Fibroblast of lung (primary cell): Measurements from ENCODE around the gene DCAF17. TPM values are rescaled to one million over a fixed set of nuclear protein-coding genes. Genes with fewer than 3 reads are reported as not detected.

ENCODE experiments used
- DNase-seq, 2 donors: peaks; one replicate each; pipeline versions ENCODE4 v3.0.0 to v3.0.0-alpha.2; 2010; ENCODE audit warnings: low read depth in 2 of 2
- H2AFZ ChIP-seq: 2 replicates; pipeline ENCODE4 v1.5.1; 2012; ENCODE audit warnings: low read length, control low read depth, inconsistent platforms
- H3K27ac ChIP-seq: 2 replicates; pipeline ENCODE4 v1.5.1; 2011; ENCODE audit warnings: low read length, control low read depth; ENCODE audit not compliant: insufficient read depth
- H3K27me3 ChIP-seq: 2 replicates; pipeline ENCODE4 v1.5.1; 2011; ENCODE audit warnings: mild to moderate bottlenecking, low read length; ENCODE audit not compliant: control insufficient read depth, insufficient read depth
- H3K36me3 ChIP-seq: 2 replicates; pipeline ENCODE4 v1.5.1; 2011; ENCODE audit warnings: low read length; ENCODE audit not compliant: control insufficient read depth, insufficient read depth
- H3K4me1 ChIP-seq: 2 replicates; pipeline ENCODE4 v1.5.1; 2011; ENCODE audit warnings: low read length; ENCODE audit not compliant: control insufficient read depth, insufficient read depth; ENCODE audit errors: extremely low read depth
- H3K4me2 ChIP-seq: 2 replicates; pipeline ENCODE4 v1.5.1; 2011; ENCODE audit warnings: low read length, control low read depth; ENCODE audit not compliant: insufficient read depth; ENCODE audit errors: extremely low read depth
- H3K4me3 ChIP-seq, 4 experiments: fragments of 200-600 bp in 1 of 4; sonication (generic) in 1 of 4; replicated peaks in 1 of 4; 2 replicates each; pipeline ENCODE4 v1.5.1; 2011 to 2016; ENCODE audit warnings: low read length in 4 of 4, low read depth in 3 of 4, mild to moderate bottlenecking in 3 of 4, control low read depth in 2 of 4, inconsistent platforms in 1 of 4, mixed read lengths in 1 of 4; ENCODE audit not compliant: insufficient read depth in 1 of 4; ENCODE audit errors: control extremely low read depth in 1 of 4
- H3K79me2 ChIP-seq: 2 replicates; pipeline ENCODE4 v1.5.1; 2012; ENCODE audit warnings: mild to moderate bottlenecking, low read length, inconsistent platforms; ENCODE audit not compliant: control insufficient read depth, insufficient read depth
- H3K9ac ChIP-seq: 2 replicates; pipeline ENCODE4 v1.5.1; 2011; ENCODE audit warnings: mild to moderate bottlenecking, low read length, control low read depth; ENCODE audit not compliant: insufficient read depth
- H3K9me3 ChIP-seq: 2 replicates; pipeline ENCODE4 v1.5.1; 2012; ENCODE audit warnings: low read depth, low read length; ENCODE audit not compliant: control insufficient read depth, insufficient read depth
- H4K20me1 ChIP-seq: 2 replicates; pipeline ENCODE4 v1.5.1; 2011; ENCODE audit warnings: low read length; ENCODE audit not compliant: control insufficient read depth, insufficient read depth; ENCODE audit errors: extremely low read depth
- EZH2 ChIP-seq: IDR thresholded peaks from 2 replicates; pipeline ENCODE4 v1.5.1; 2012; ENCODE audit warnings: low read length, control low read depth, mild to moderate bottlenecking; ENCODE audit errors: missing control alignments
- polyA plus RNA-seq, 2 donors: library from polyadenylated mRNA; depleted of rRNA in 1 of 2; stranded (reverse) in 1 of 2; unstranded in 1 of 2; fragments of >200 nt; gene quantifications; 2 replicates each; pipeline ENCODE4 v1.2.1, GENCODE V29; 2011 to 2012; ENCODE audit warnings: missing spikeins in 1 of 2
- total RNA-seq: library from RNA; depleted of rRNA; stranded (reverse); fragments of >200 nt; gene quantifications from 2 replicates; pipeline ENCODE4 v1.2.1, GENCODE V29; 2014
- TF ChIP-seq, protein P1 (sequence below), 2 donors: IDR thresholded peaks in 1 of 2; conservative IDR thresholded peaks in 1 of 2; 1 replicate in 1 of 2; 2 replicates in 1 of 2; pipeline ENCODE4 v1.5.1; 2011 to 2012; ENCODE audit warnings: low read length in 2 of 2, control low read depth in 1 of 2, inconsistent platforms in 1 of 2, low read depth in 1 of 2, mild to moderate bottlenecking in 1 of 2

DCAF17 gene
- total and polyA plus RNA-seq, 2 donors (not counting 1 experiment from before 2014, with no cell fraction given) = 10.2 to 30.6 TPM

DNA sequence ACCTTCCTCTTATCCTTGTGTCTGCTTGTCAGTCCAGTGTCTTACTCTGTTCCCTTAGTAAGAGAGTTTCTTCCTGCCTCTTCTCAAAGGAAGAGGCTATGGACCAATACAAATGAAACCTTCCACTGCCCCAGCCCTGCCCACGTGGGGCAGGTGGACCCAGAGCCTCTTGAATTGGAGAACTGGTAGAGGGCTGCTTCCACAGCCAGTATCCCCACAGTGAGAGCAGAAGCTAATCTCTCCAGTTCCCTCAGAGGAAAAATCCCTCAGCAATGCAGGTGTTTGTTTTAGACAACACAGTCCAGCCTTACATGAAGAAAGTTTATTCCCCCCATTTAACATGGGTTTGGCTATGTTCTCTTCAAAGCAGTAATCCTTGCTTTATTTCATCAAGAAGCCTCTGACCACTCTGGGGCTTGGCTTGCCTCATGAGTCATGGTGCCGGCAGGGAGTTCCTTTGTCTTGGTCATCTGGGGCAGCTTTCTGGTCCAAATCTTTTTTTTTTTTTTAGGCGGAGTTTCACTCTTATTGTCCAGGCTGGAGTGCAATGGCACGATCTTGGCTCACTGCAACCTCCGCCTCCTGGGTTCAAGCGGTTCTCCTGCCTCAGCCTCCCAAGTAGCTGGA is 81.8 kb downstream of the DCAF17 start:
- TF ChIP-seq EZH2 = no peak
- TF ChIP-seq, protein P1, sequence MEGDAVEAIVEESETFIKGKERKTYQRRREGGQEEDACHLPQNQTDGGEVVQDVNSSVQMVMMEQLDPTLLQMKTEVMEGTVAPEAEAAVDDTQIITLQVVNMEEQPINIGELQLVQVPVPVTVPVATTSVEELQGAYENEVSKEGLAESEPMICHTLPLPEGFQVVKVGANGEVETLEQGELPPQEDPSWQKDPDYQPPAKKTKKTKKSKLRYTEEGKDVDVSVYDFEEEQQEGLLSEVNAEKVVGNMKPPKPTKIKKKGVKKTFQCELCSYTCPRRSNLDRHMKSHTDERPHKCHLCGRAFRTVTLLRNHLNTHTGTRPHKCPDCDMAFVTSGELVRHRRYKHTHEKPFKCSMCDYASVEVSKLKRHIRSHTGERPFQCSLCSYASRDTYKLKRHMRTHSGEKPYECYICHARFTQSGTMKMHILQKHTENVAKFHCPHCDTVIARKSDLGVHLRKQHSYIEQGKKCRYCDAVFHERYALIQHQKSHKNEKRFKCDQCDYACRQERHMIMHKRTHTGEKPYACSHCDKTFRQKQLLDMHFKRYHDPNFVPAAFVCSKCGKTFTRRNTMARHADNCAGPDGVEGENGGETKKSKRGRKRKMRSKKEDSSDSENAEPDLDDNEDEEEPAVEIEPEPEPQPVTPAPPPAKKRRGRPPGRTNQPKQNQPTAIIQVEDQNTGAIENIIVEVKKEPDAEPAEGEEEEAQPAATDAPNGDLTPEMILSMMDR (conservative IDR thresholded peaks at IDR 0.05 in 1 of 2, IDR thresholded peaks at IDR 0.05 in 1 of 2; ENCODE audit: low read depth in 1 of 2, low read length in 2 of 2) = no peak
- Histone ChIP-seq H3K4me1 (no peaks in the 10 kb centered on the region), H3K9ac (no peak overlapping the region), H3K27me3 (no peaks in the 10 kb centered on the region), H3K9me3 (no peaks in the 10 kb centered on the region), H3K4me2 (no peak overlapping the region), H3K36me3 (no peaks in the 10 kb centered on the region), H3K4me3 (no peak overlapping the region), H3K27ac (no peak overlapping the region), H4K20me1 (no peaks in the 10 kb centered on the region), H2AFZ (no peak overlapping the region), H3K79me2 (no peaks in the 10 kb centered on the region)
- peak; percentile 65 to 81 for DNase-seq

DNA sequence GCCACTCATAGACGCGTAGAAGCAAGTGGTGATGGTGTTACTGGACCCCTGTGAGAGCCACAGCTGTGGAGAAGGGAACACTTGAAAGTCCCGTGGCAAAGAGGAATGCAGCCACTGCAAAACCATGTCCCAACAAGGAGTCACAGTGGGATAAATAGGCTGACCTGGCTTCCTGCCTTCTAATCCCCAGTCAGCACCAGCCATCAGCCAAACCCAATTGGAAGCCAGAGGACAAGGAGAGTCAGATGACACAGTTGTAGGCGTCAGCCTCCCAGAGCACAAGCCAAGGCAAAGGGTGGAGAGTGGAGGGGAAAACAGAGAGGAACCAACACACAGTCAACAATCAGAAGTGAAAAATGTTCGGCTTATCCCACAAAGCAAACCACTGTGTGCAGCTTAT is 82.8 kb downstream of the DCAF17 start:
- no peak overlapping the region for H3K4me2 ChIP-seq
- H3K27ac ChIP-seq = no peak overlapping the region
- H2AFZ ChIP-seq = no peak overlapping the region
- H3K36me3 ChIP-seq = no peaks in the 10 kb centered on the region
- H3K9ac ChIP-seq = no peak overlapping the region
- H3K4me1 ChIP-seq = peaks cover 2% of the 10 kb centered on the region
- H3K9me3 ChIP-seq = no peaks in the 10 kb centered on the region
- no peak overlapping the region for H3K4me3 ChIP-seq
- TF ChIP-seq, protein P1 (conservative IDR thresholded peaks at IDR 0.05 in 1 of 2, IDR thresholded peaks at IDR 0.05 in 1 of 2; ENCODE audit: low read depth in 1 of 2, low read length in 2 of 2) = no peak
- no peak for TF ChIP-seq EZH2
- no peak for DNase-seq
- H4K20me1 ChIP-seq = no peaks in the 10 kb centered on the region
- no peaks in the 10 kb centered on the region for H3K79me2 ChIP-seq
- no peaks in the 10 kb centered on the region for H3K27me3 ChIP-seq

DNA sequence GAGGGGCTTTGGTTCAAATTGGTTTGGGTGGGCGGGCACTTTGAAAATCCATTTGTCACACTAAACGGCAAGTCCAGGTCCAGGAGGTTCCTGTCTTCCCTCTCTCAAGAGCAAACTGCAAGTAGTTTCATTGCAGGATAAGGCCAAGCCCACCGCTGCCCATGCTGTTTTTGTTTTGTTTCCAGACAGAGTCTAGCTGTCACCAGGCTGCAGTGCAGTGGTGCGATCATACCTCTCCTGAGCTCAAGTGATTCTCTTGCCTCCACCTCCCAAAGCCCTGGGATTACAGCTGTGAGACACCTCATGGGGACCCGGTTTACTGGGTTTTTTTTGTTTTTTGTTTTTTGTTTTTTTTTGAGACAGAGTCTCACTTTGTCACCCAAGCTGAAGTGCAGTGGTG is 86.4 kb downstream of the DCAF17 start:
- no peak overlapping the region for H3K27ac ChIP-seq
- peaks cover 5% of the 10 kb centered on the region for H3K4me1 ChIP-seq
- no peak overlapping the region for H3K4me2 ChIP-seq
- H3K9ac ChIP-seq = no peak overlapping the region
- H3K36me3 ChIP-seq = no peaks in the 10 kb centered on the region
- DNase-seq = no peak
- H3K27me3 ChIP-seq = no peaks in the 10 kb centered on the region
- TF ChIP-seq, protein P1 (conservative IDR thresholded peaks at IDR 0.05 in 1 of 2, IDR thresholded peaks at IDR 0.05 in 1 of 2; ENCODE audit: low read depth in 1 of 2, low read length in 2 of 2) = no peak
- no peak for TF ChIP-seq EZH2
- H4K20me1 ChIP-seq = no peaks in the 10 kb centered on the region
- H3K9me3 ChIP-seq = no peaks in the 10 kb centered on the region
- no peak overlapping the region for H2AFZ ChIP-seq
- no peak overlapping the region for H3K4me3 ChIP-seq
- peaks cover 25% of the 10 kb centered on the region for H3K79me2 ChIP-seq
